GM19025 (cell line): Measurements from ENCODE around the gene CCRL2.

ENCODE experiments used
- ATAC-seq: cut with Tn5 transposase; IDR thresholded peaks from one replicate; pipeline ENCODE4 v1.9.1; 2021; ENCODE audit warnings: mild to moderate bottlenecking, low read depth, moderate library complexity; ENCODE audit not compliant: unreplicated experiment

The CCRL2 gene

GRCh38 chr3:46455231-46456115, 48.4 kb downstream of the CCRL2 start:
- ATAC-seq: no peak

GRCh38 chr3:46456118-46456517, 49.1 kb downstream of the CCRL2 start:
- ATAC-seq: no peak
